Stimulated activated naive CD8-positive, alpha-beta T cell treated with anti-CD3 and anti-CD28 coated beads, Interleukin-15, Interleukin-2, amounts not matched to agents 100 U/mL and 50 U/mL, for 24 hours (primary cell): ENCODE measurements around the gene TINAGL1.

Experiments used
- ATAC-seq: fragments of 150-1000 bp; cut with Tn5 transposase; one replicate; pipeline ENCODE4 v1.10.0; 2021
- DNase-seq: peaks from one replicate; pipeline ENCODE4 v3.0.0; 2021

TINAGL1 gene

DNA sequence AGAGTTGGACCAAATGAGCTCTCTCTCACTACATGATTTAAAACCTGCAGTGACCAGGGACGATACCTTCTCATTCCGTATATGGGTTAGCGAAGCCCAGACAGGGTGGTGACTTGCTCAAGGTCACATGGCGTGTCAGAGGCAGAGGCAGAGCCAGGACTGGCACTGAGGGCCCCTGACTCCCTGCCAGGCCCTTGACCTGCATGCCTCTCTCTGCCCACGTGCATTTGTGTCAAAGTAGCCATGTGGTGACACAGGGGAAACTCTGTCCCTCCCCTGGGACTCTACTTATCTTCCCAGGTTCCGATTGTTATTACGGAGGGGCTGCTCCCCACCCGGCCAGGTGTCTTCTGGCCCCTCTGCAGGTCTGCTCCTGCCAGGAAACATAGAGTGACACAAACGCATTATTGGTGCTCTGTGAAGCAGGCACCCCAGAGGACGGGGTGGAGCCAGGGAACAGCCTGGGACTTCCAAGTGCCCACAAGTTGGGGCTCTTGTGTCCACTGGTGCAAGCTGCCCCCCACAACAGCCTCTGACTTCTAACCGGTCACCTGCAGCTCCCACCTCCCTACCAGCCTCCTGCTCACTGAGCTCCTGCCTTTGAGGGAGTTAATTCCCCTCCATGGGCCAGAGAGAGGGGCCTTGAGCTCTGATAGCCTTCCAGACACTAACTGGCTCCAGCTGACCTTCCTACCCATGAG, 7.3 kb upstream of the TINAGL1 start:
- DNase-seq (no peak), ATAC-seq (no peak)

DNA sequence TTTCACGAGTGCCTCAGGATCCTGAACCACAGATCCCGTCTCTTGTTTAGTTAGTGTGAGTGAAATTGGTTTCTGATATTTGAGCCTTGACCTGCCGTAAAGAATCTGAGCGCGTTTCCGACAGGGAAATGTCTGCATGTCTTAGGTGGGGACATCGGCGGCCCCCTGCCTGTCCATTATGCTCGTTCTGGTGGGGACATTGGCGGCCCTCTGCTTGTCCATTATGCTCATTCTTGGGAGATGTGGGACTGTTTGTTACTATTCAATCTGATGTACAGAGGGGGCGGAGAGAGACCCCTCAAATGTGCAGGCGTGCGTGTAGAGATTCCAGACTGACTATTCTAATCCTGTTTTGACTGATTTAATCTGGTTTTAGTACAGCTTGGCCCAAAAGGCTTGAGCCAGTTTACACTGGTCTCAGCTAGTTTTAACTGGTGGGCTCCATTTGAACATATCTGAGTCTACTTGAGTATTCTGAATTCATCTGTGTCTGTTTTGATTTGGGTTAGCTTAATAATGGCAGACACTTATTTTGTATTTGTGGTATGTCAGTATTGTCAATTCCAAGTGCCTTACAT, 6.6 kb upstream of the TINAGL1 start:
- no peak for ATAC-seq
- no peak for DNase-seq

DNA sequence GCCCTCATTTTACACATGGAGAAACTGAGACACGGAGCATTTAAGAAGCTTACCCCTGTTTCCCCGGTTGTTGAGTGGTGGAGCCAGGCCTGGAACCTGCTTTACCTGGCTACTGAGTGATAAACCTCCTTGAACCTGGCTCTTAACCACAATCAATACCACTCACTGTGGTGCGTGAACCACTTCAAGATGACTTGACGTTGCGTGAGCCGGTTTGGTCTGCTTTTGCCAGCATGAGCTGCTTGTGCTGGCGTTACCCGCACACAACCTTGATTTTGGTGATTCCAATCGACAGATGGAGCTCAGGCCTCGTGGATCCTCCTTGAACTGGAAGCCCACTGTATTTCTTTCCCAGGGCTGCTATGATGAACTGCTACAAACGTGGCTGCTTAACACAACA, 6.1 kb upstream of the TINAGL1 start:
- ATAC-seq (no peak), DNase-seq (no peak)

DNA sequence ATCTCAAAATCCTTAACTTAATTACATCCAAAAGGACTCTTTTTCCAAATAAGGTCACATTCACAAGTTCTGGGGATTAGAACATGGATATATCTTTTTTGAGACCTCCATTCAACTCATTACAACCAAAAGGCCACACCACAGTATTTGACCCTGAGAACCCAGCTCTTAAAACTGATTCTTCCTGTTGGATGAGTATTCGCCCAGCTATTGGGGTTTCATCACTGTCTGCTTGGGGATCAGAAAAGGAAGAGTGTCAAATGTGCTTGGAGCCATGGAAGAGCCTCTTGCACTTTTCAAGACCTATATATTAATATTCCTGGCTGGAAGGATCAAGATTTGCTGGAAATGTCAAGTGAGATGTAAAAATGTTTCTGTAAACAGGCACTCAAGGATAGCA, 5.4 kb upstream of the TINAGL1 start:
- DNase-seq (no peak), ATAC-seq (no peak)

DNA sequence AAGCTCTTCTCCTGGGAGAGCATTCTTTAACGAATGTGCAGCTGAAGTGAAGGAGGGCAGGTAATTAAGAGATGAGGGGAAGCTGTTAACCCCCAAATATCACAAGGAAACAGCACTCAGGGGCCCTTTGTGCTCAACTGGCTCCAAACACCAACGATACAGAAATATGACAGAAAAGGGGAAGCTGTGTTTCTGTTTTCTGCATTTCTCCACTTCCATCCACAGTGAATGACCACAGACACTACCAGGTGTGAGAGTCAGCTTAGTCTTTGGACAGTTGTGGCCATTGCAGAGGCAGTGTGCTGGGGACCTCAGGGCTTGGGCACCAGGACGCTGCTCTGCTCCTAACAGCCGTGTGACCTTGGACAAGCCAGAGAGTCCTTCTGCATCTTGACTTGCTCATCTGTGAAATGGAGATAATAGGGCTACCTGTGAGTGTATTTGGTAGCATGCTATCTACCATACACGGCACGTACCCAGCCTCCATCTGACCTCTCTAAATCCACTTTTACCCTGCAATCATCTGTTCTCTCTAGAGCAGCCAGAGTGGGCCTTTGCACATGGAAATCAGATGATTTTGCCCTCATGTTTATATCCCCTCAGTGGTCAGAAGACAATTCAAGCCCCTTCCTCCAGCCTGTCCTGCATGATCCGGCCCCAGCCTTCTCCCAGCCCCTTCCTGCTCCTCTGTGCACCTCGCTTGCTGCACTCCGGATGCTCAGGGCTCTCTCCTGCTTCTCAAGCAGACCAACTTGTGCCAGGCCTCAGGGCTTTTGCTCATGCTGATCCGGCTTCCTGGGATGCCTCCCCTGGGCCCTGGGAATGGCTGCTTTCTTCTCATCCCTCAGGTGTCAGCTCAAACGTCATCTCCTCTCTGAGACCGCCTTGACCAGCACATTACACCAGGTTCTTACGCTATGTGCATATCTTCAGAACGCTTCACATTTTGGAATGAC, 4.7 kb upstream of the TINAGL1 start:
- ATAC-seq (no peak), DNase-seq (no peak)

DNA sequence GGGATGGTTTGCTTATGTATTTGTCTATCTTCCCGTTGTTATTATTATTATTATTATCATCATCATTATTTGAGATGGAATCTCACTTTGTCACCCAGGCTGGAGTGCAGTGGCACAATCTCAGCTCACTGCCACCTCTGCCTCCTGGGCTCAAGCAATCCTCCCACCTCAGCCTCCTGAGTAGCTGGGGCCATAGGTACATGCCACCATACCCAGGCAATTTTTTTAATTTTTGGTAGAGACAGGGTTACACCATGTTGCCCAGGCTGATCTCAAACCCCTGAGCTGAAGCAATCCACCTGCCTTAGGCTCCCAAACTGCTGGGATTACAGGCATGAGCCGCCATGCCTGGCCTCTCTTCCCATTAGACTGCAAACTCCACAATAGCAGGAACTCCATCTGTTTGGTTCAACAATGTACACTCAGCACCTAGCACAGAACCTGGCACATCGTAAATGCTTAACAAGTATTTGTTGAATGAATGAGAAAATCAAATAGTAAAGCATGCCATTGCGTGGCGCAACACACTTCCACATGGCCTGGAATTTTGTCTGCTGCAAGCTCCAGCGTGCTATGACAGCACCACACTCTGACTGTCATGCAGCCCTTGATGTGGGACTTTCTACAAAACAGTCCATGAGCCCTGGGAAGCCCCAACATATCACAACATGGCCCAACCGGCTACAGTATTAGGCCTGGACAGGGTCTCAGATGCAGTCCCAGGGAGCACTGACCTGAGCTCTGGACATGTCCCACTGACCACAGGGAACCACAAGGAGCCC, 3.8 kb upstream of the TINAGL1 start:
- ATAC-seq (no peak), DNase-seq (no peak)

DNA sequence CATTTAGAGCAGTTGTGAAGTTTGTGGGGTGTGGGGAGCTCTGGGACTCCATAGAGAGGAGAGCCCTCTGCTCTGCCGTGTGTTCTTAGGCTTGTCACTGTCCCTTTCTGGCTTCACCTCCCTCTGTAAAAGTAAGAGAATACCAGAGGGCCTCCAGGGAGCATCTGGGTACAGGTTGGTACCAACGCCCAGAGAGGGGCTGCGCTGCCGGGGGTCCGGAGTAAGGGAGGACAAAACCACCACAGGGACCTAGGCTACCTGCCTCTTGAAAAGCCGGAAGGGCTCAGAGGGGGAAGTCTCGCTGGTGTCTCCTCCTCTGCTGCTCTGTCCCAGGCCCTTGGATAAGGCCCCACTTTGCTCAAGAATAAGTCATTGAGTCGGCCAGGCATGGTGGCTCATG, 3.1 kb upstream of the TINAGL1 start:
- ATAC-seq = no peak
- no peak for DNase-seq

DNA sequence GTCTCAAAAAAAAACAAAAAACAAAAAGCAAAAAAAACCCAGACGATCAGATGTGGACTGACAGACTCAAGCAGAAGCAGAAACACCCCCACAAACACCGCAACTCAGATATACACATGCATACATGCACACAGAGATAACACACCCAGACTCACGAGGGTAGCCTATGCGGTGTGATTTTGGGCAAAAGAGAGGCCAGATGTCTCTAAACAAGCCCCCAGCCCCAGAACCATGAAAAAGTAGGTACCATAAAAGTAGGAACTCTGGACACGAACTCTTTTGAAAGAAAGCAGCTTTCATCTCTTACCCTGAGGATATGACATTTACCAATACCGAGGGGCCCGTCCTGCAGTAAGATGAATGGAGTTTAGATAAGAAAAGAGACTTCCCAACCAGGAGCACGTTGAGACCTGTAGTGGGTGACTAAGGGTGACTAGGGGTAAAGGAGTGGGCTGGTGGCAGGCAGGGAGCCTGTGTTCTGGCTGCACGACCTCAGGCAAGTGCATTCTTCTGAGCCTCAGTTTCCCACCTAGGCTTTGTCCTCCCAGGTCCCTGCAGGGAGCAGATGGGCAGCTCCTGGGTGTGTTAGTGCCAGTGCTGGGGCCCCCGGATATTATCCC, 1.5 kb upstream of the TINAGL1 start:
- ATAC-seq (no peak), DNase-seq (no peak)

DNA sequence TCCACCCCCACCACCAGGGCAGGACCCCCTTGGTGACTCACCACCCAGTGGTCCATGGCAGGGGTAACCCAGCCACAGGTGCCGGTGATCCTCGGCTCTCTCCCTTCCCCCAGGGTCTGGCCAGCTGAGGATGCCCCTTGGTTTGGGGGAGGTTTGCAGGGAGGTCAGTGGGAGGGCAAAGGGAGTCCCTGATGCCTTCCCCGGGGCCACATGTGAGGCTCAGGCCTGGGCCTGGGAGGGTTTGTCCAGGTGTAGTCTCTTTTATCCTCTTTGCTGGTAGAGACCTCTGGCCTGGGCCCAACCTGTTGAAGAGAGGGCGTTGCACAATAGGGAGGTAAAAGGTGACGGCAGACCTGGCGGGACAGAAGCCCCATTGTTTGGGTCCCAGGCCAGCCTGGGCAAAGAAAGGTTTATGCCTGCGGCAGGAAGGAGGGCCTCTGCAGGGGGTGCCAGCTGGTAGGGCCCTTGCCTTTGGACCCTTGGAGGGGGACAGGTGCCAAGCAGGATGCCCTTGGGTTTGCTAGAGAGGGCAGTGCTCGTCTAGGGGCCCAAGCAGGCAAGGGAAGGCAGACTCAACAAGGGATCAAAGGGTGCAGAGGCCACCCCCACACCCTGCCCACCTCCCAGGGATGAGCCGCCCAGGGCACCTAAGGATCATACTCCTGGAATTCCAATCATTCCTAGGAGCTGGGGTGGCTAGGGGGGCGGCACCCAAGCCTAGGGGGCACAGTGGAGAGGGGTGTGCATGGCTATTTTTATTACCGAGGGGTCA, 760 bp upstream of the TINAGL1 start:
- DNase-seq (no peak), ATAC-seq (peak; percentile 10)

DNA sequence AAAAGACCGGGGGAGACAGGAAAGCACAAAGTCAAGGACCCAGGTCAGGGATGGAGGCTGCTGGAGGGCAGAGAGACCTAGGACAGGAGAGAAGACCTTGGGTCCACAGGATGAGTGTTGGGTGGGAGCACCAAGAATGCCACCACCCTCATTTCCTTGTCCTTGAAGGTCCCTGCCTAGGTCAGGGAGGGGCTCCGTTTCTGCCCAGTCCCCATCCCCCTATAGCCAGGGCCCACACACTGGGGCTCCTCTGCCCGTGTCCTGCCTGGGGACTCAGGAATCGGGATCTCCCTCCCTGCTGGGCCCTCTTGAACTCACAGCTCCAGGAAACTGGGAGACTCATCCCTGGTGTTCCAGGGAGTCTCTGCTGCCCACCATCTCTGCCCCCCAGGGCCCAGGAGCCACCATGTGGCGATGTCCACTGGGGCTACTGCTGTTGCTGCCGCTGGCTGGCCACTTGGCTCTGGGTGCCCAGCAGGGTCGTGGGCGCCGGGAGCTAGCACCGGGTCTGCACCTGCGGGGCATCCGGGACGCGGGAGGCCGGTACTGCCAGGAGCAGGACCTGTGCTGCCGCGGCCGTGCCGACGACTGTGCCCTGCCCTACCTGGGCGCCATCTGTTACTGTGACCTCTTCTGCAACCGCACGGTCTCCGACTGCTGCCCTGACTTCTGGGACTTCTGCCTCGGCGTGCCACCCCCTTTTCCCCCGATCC, 584 bp downstream of the TINAGL1 start:
- ATAC-seq = no peak
- DNase-seq = no peak

DNA sequence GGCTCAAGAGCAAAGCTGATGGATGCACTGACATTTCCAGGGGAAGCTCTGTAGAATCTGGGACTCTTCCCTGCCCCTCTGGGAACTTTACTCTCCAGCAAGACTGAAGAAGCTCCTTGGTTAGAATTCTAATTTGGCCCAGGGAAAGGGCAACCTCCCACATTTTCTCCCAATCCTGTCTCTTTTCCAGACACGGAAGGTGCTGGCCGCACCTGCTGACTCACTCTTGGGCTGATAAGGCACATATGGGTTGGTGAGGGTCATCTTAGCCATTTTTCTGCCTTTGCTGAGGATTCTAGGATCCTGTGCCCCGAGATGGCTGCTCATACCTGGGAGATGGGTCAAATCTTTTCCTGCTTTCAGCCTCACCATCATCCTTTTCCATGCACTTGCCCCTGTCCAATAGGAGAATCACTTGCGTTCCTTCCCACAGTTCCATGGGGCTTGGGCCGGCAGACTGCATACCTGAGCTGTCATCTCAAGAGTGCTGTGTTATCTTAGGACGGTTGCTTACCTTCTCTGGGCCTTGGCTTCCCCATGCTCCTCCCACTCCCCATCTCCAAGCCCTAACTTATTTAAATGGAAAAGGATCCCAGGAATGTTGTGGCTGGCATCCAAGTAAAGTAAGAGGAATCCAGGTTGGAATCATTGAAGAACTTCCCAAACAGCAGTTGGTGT, 1.3 kb downstream of the TINAGL1 start:
- no peak for DNase-seq
- ATAC-seq = no peak

DNA sequence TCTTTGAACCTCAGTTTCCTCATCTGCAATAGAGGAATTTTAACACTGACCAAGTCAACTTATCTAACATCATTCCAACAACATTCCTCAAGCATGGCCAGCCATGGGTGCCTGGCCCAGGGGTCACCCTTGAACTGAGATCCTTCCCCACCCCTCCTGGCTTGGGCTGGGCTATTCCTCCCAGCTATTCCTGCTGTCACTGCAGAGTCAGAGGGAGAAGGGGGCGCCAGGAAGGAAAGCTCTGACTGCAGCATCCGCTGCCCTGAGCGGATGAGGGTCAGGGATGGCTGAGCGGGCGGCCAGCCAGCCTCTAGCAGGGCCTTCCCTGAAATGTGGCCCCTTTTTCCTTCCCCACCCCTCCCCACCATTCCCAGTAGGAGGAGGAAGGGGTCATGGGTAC, 3.1 kb downstream of the TINAGL1 start:
- DNase-seq = no peak
- ATAC-seq = no peak

DNA sequence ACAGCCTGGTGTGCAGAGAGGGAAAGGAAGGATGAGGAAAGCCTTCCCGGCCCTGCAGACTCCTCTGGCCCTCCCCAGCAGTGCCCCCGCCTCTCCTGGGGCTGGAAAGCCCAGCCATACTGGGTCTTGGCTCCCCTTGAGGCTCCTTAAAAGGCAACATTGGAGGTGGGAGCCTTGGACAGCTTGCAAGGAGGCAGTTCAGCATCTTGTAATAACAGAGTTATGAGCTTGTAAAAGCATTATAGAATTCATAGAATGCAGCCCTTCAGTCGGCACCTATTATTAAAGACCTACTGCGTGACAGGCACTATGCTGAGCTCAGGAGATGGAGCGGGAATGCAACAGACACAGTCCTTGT, 4.2 kb downstream of the TINAGL1 start:
- no peak for ATAC-seq

DNA sequence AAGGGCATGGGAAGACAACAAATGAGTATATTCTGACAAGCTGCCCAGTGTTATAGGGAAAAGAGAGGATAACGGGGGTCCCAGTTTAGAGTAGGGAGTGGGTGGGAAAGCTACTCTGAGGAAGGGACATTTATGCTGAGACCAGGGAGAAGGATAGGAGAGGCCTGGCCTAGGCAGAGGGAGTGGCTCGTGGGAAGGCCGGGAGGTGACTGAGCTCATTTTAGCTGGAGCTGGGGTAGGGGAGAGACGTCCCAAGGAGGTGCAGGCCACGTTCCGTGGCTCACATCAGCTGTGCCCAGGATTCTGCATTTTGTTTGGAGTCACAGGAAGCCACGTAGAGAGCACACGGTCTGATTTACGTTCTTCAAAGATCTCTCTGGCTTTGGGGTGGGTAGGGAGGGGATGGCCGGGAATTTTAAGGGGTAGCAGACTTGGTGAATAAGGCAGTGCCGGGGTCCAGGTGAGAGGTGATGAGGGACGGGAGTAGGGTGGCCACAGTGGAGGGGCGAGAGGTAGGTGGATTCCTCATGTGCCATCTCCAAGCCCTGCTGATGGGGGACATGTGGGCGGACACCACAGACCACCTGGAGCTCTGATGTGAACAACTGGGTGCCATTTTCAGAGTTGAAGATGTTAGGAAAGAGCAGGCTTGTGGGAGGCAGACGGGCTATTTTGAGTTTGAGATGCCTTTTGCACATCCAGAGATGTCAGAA, 4.7 kb downstream of the TINAGL1 start:
- no peak for DNase-seq
- no peak for ATAC-seq

More for the DNA sequence above, 4.2 kb downstream of the TINAGL1 start:
- DNase-seq = no peak

DNA sequence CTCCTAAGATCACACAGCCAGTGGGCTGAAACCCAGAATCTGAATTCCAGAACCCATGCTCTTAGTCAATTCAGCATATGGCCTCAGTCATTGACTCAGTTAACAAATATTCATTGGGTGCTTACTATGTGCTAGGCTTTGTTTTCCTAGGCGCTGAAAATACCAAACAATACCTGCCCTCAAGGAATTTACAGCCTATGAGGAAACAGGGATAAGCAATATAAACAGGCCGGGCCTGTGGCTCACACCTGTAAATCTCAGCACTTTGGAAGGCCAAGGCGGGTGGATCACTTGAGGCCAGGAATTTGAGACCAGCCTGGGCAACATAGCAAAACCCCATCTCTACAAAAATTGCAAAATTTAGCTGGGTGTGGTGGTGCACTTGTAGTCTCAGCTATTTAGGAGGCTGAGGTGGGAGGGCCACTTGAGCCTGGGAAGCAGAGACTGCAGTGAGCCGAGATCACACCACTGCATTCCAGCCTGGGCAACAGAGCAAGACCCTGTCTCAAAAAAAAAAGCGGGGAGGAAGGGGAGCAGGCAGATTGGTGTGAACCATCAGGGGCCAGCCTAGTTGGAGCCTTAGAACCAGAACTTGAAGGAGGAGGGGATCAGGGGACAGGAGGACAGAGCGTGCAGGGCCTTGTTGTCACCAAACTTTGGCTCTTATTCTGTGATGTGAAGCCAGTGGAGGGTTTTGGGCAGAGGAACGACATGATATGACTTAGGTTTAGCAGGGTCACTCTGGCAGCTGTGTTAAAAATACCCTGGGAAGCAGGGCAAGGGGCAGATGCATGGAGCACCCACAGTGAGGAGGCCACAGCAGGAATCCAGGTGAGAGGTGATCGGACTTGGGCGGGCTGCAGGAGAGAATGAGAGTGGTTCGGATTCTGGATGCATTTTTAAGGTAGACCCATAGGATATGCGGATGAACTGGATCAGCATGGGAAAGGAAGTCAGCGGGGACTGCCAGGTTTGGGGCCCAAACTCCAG, 5.8 kb downstream of the TINAGL1 start:
- DNase-seq (no peak), ATAC-seq (no peak)

DNA sequence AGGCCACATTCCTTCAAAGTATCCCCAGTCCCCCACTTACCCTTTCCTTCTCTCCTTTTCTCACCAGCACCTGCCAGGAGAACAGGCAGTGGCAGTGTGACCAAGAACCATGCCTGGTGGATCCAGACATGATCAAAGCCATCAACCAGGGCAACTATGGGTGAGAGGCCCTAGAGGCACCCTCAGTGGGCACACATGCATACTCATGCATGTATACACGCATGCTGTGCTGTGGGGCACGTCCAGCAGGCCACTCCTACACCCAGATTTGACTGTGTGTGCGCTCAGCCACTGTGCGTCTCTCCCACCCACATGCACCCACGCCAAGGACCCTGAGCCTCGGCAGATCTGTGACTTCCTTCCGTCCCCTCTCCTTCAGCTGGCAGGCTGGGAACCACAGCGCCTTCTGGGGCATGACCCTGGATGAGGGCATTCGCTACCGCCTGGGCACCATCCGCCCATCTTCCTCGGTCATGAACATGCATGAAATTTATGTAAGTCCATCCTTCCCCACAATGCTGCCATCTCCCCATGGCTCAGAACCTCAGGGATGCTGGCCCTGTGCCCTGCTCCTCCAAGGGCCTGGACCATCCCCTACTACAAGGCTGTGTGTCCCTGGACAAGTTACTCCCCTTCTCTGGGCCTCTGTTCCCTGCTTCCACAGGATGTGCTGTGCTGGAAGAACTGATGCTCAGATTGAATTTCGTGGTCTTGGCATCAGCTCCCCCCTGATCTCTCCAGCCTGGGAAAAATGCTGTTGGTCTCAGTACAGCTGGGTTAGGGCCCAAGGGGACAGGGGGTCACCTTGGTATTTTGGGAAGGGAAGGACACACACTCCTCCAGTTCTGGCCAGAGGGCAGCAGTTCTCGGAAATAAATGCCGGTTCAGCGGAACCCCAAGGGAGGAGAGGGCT, 7.0 kb downstream of the TINAGL1 start:
- DNase-seq (no peak), ATAC-seq (no peak)
